AG10803 (cell line): ENCODE measurements around the gene REPS2.

ENCODE experiments used
- DNase-seq: peaks from one replicate; pipeline ENCODE4 v3.0.0; 2010; ENCODE audit warnings: low read depth
- H3K4me3 ChIP-seq: 2 replicates; pipeline ENCODE4 v1.5.1; 2011; ENCODE audit warnings: mild to moderate bottlenecking, low read length, control low read depth
- TF ChIP-seq, protein P1 (sequence below): conservative IDR thresholded peaks from 2 replicates; pipeline ENCODE4 v1.5.1; 2011; ENCODE audit warnings: mild to moderate bottlenecking, low read length, control low read depth, inconsistent platforms

The REPS2 gene

DNA sequence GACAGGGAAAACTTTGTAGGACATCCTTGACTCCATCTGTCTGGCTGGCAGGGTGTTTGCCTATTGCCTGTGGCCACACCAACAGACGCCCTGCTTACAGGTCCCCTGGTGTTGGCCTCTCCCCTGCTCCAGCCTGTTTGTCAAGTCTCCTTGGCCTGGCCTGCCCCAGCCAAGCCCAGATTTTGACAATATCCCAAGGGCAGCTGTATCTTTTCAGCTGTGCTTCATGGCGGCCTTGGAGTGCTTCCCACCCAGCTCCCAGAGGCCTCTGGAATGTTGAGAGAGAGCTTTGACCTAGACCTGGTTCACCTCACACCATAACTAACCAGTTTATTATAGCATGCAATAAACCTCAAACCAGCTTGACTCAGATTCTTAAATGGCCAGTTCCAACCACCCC, 224.5 kb downstream of the REPS2 start:
- no peak overlapping the region for H3K4me3 ChIP-seq
- TF ChIP-seq, protein P1, sequence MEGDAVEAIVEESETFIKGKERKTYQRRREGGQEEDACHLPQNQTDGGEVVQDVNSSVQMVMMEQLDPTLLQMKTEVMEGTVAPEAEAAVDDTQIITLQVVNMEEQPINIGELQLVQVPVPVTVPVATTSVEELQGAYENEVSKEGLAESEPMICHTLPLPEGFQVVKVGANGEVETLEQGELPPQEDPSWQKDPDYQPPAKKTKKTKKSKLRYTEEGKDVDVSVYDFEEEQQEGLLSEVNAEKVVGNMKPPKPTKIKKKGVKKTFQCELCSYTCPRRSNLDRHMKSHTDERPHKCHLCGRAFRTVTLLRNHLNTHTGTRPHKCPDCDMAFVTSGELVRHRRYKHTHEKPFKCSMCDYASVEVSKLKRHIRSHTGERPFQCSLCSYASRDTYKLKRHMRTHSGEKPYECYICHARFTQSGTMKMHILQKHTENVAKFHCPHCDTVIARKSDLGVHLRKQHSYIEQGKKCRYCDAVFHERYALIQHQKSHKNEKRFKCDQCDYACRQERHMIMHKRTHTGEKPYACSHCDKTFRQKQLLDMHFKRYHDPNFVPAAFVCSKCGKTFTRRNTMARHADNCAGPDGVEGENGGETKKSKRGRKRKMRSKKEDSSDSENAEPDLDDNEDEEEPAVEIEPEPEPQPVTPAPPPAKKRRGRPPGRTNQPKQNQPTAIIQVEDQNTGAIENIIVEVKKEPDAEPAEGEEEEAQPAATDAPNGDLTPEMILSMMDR = no peak
- no peak for DNase-seq

DNA sequence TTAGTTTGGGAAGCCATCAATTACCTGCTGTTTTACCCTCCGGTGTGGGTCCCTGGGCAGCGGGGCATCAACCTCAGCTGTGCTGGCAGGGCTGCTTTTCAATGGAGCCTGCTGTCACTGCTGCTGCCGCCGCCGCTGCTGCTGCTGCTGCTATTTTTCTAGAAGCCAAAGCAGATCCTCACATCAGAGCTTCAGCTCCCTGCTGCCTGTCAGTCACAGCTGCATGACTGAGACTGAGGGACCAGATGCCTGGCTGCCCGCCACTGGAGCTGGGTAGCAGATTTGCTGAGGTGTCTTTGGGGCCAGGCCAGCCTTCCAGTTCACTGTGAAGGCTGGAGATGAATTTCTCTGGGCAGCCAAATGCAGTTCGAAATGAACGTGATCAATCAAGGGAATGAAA, 228.2 kb downstream of the REPS2 start:
- TF ChIP-seq, protein P1 = no peak
- DNase-seq = no peak
- H3K4me3 ChIP-seq = no peak overlapping the region

DNA sequence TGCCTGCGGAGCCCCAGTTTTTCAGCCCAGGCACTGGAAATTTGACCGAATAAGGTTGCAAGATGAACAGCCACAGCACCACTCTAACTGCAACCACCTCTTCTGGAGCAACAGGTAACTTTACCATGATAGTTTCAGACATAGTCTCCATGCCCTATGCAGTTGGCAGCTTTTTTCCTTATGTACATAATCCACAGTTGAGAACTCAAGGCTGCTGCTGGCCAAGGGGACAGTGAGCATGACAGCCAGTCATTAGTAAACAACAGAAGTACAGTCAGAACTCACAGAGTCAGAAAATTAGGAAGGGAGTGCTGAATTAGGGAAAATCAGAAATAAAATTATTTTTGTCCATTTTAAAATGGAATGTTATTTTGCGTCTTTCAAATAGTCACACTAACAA, 235.9 kb downstream of the REPS2 start:
- H3K4me3 ChIP-seq = no peak overlapping the region
- DNase-seq = no peak
- TF ChIP-seq, protein P1 = no peak

DNA sequence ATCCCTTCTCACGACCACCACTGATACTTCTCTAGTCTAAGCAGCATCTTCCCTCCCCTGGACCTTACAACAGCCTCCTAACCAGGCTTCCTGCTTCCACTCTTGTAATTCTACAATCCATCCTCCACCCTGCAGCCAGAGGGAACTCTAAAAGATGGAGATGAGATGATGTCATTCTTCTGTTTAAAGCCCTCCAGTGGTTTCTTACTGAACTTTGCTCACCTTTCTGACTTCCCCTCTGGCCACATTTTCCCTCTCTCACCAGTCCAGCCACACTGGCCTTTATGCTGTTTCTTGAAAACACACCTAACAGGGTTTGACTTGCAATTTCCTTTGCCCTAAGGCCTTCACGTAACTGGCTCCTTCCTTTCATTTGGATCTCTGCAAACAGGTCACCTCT, 237.1 kb downstream of the REPS2 start:
- TF ChIP-seq, protein P1 = no peak
- DNase-seq = no peak

DNA sequence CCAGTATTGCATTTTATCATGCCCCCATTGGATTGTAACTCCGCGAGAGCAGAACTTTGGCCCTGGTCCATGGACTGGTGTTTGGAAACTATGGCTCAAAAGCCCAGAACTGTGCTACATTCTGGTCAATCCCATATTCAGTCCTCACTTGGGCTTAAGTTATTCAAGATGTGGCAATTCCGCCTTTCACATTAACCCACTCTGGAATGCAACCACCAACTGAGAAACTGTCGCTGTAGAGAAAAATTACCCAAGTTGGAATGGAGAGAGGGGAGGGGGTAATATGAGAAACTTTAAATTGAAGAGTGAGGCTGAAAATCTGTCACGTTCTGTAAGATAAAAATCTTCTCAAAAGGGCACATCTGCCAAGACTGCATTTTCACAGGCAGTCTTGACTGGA, 239.0 kb downstream of the REPS2 start:
- DNase-seq = no peak
- H3K4me3 ChIP-seq = no peak overlapping the region
- TF ChIP-seq, protein P1 = no peak

More for the DNA sequence above, 237.1 kb downstream of the REPS2 start:
- no peak overlapping the region for H3K4me3 ChIP-seq

- TF ChIP-seq, protein P1 = no peak
- H3K4me3 ChIP-seq = no peak overlapping the region
- no peak for DNase-seq
Measured at GRCh38 chrX:17187136-17187756, 240.8 kb downstream of the REPS2 start.

DNA sequence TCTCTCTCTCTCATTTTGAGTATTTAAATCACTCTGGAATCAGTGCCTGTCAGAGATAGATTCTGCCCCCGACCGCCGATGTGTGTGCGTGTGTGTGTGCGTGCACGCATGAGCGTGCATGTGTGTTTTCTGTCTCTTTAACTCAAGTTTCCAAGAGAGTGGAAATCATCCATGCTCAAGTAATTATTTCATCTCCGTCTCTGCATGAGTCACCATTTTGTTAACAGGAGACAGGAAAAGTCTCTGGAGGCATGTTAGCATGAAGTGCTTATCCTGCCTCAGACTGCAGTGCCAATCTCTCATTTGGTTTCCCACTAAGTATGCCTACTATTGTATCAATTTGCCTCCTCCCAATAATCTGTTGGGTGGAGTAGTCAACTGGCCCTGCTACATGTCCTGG, 245.6 kb downstream of the REPS2 start:
- DNase-seq = no peak
- TF ChIP-seq, protein P1 = no peak
- no peak overlapping the region for H3K4me3 ChIP-seq
